Mucosa of stomach (tissue), 1 donor: ENCODE results near the gene ESPN.
"Not testable (repeated sequence)": the region's sequence is repeated elsewhere in the genome, so short reads cannot be mapped to it uniquely, and the experiment has no call there.

ENCODE experiments used
- H3K27me3 ChIP-seq: one replicate; pipeline ENCODE4 v1.7.0; 2013; ENCODE audit warnings: mild to moderate bottlenecking, low read length; ENCODE audit not compliant: control insufficient read depth, insufficient read depth
- H3K36me3 ChIP-seq: one replicate; pipeline ENCODE4 v1.7.0; 2013; ENCODE audit warnings: low read length; ENCODE audit not compliant: control insufficient read depth, insufficient read depth
- H3K4me1 ChIP-seq: one replicate; pipeline ENCODE4 v1.7.0; 2013; ENCODE audit warnings: mild to moderate bottlenecking, low read length; ENCODE audit not compliant: control insufficient read depth, insufficient read depth
- H3K4me3 ChIP-seq: one replicate; pipeline ENCODE4 v1.7.0; 2013; ENCODE audit warnings: low read length
- H3K9ac ChIP-seq: one replicate; pipeline ENCODE4 v1.7.0; 2013; ENCODE audit warnings: mild to moderate bottlenecking, low read length, moderate library complexity
- H3K9me3 ChIP-seq: one replicate; pipeline ENCODE4 v1.7.0; 2013; ENCODE audit warnings: mild to moderate bottlenecking, low read length, moderate library complexity; ENCODE audit not compliant: control insufficient read depth
- donor health status: Pancreatic carcinoma.

Gene ESPN

GRCh38 chr1:6393400-6394187 is 31.0 kb upstream of the ESPN start, which contains the start of gene ACOT7:
TSS of gene ACOT7 (minus strand) at chr1:6393767. CDS start at chr1:6393399, 368 bp downstream.
- H3K4me3 ChIP-seq, result peak within 1 kb of the TSS; percentile 28
- no peaks in the 10 kb centered on the region for H3K27me3 ChIP-seq
- H3K9ac ChIP-seq, result peak within 1 kb of the TSS; percentile 48
- H3K36me3 ChIP-seq, result no peaks in the 10 kb centered on the region
- H3K4me1 ChIP-seq, result peaks cover 19% of the 10 kb centered on the region
- H3K9me3 ChIP-seq, result no peaks in the 10 kb centered on the region

- peaks cover 19% of the 10 kb centered on the region for H3K4me1 ChIP-seq
- H3K36me3 ChIP-seq, H3K4me3 ChIP-seq, H3K9ac ChIP-seq, H3K9me3 ChIP-seq, H3K27me3 ChIP-seq: not testable (repeated sequence)
Measured at GRCh38 chr1:6395130-6395529, 29.4 kb upstream of the ESPN start.

GRCh38 chr1:6395781-6396244 is 28.8 kb upstream of the ESPN start:
- H3K4me3 ChIP-seq, H3K27me3 ChIP-seq, H3K9me3 ChIP-seq, H3K36me3 ChIP-seq, H3K9ac ChIP-seq: not testable (repeated sequence)
- H3K4me1 ChIP-seq, result peaks cover 19% of the 10 kb centered on the region

GRCh38 chr1:6396998-6397397 is 27.6 kb upstream of the ESPN start:
- H3K4me1 ChIP-seq, result peaks cover 18% of the 10 kb centered on the region
- peaks cover 3% of the 10 kb centered on the region for H3K27me3 ChIP-seq
- H3K9me3 ChIP-seq, result no peaks in the 10 kb centered on the region
- no peak overlapping the region for H3K4me3 ChIP-seq
- no peaks in the 10 kb centered on the region for H3K36me3 ChIP-seq
- H3K9ac ChIP-seq, result no peak overlapping the region

GRCh38 chr1:6397844-6398441 is 26.6 kb upstream of the ESPN start:
- Histone ChIP-seq H3K36me3 (no peaks in the 10 kb centered on the region), H3K4me3 (no peak overlapping the region), H3K27me3 (peaks cover 3% of the 10 kb centered on the region), H3K9ac (no peak overlapping the region), H3K4me1 (peaks cover 10% of the 10 kb centered on the region), H3K9me3 (no peaks in the 10 kb centered on the region)

GRCh38 chr1:6399294-6399693 is 25.3 kb upstream of the ESPN start:
- H3K27me3 ChIP-seq, result peaks cover 3% of the 10 kb centered on the region
- H3K4me3 ChIP-seq, result no peak overlapping the region
- peaks cover 6% of the 10 kb centered on the region for H3K4me1 ChIP-seq
- H3K9me3 ChIP-seq, result no peaks in the 10 kb centered on the region
- no peaks in the 10 kb centered on the region for H3K36me3 ChIP-seq
- no peak overlapping the region for H3K9ac ChIP-seq

GRCh38 chr1:6401673-6402072 is 22.9 kb upstream of the ESPN start:
- Histone ChIP-seq H3K27me3 (peaks cover 3% of the 10 kb centered on the region), H3K36me3 (no peaks in the 10 kb centered on the region), H3K4me3 (no peak overlapping the region), H3K4me1 (peaks cover 5% of the 10 kb centered on the region), H3K9me3 (no peaks in the 10 kb centered on the region), H3K9ac (no peak overlapping the region)

- Histone ChIP-seq H3K9ac (no peak overlapping the region), H3K9me3 (no peaks in the 10 kb centered on the region), H3K4me1 (no peaks in the 10 kb centered on the region), H3K4me3 (no peak overlapping the region), H3K36me3 (no peaks in the 10 kb centered on the region), H3K27me3 (peaks cover under 1% of the 10 kb centered on the region)
Measured at GRCh38 chr1:6408023-6408422, 16.6 kb upstream of the ESPN start.

GRCh38 chr1:6409053-6409452 is 15.5 kb upstream of the ESPN start:
- H3K4me3 ChIP-seq, result no peak overlapping the region
- H3K27me3 ChIP-seq, result peaks cover 8% of the 10 kb centered on the region
- H3K9me3 ChIP-seq, result no peaks in the 10 kb centered on the region
- H3K9ac ChIP-seq, result no peak overlapping the region
- H3K4me1 ChIP-seq, result peaks cover under 1% of the 10 kb centered on the region
- no peaks in the 10 kb centered on the region for H3K36me3 ChIP-seq

GRCh38 chr1:6409733-6410132 is 14.8 kb upstream of the ESPN start:
- no peaks in the 10 kb centered on the region for H3K36me3 ChIP-seq
- no peaks in the 10 kb centered on the region for H3K9me3 ChIP-seq
- H3K27me3 ChIP-seq, result peaks cover 15% of the 10 kb centered on the region
- H3K9ac ChIP-seq, result no peak overlapping the region
- peaks cover 8% of the 10 kb centered on the region for H3K4me1 ChIP-seq
- no peak overlapping the region for H3K4me3 ChIP-seq

GRCh38 chr1:6410248-6410893 is 14.2 kb upstream of the ESPN start:
- Histone ChIP-seq H3K27me3 (peaks cover 22% of the 10 kb centered on the region), H3K4me3 (no peak overlapping the region), H3K9ac (no peak overlapping the region), H3K36me3 (no peaks in the 10 kb centered on the region), H3K4me1 (peaks cover 11% of the 10 kb centered on the region), H3K9me3 (no peaks in the 10 kb centered on the region)

GRCh38 chr1:6412896-6413295 is 11.7 kb upstream of the ESPN start:
- no peaks in the 10 kb centered on the region for H3K36me3 ChIP-seq
- H3K27me3 ChIP-seq, result peaks cover 47% of the 10 kb centered on the region
- peaks cover 11% of the 10 kb centered on the region for H3K4me1 ChIP-seq
- H3K9me3 ChIP-seq, result no peaks in the 10 kb centered on the region
- H3K4me3 ChIP-seq, result no peak overlapping the region
- H3K9ac ChIP-seq, result no peak overlapping the region
